Measurements from ENCODE around the gene OR2T8. TPM values are rescaled to one million over a fixed set of nuclear protein-coding genes. Genes with fewer than 3 reads are reported as not detected.
A peak's percentile ranks its signal among the peaks of the same experiment; 100 is the strongest.
"Not testable (repeated sequence)": the region's sequence is repeated elsewhere in the genome, so short reads cannot be mapped to it uniquely, and the experiment has no call there.

Gene OR2T8
- polyA plus RNA-seq, 1 donor from 2014 or later, result not detected

DNA sequence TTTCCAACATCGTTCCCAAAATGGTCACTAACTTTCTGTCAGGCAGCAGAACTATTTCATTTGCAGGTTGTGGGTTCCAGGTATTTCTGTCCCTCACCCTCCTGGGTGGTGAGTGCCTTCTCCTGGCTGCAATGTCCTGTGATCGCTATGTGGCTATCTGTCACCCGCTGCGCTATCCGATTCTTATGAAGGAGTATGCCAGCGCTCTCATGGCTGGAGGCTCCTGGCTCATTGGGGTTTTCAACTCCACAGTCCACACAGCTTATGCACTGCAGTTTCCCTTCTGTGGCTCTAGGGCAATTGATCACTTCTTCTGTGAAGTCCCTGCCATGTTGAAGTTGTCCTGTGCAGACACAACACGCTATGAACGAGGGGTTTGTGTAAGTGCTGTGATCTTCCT, 13.9 kb downstream of the OR2T8 start:
- peaks cover 0 to 2% (median 0%) of the 10 kb centered on the region in 3 donors for H3K9me3 Mint-ChIP-seq
- H3K27me3 Mint-ChIP-seq, result no peaks in the 10 kb centered on the region
- no peak overlapping the region for H3K27ac Mint-ChIP-seq
- no peaks in the 10 kb centered on the region for H3K36me3 Mint-ChIP-seq
- H3K4me1 Mint-ChIP-seq, result no peaks in the 10 kb centered on the region
- H3K4me3 Mint-ChIP-seq, result no peak overlapping the region

DNA sequence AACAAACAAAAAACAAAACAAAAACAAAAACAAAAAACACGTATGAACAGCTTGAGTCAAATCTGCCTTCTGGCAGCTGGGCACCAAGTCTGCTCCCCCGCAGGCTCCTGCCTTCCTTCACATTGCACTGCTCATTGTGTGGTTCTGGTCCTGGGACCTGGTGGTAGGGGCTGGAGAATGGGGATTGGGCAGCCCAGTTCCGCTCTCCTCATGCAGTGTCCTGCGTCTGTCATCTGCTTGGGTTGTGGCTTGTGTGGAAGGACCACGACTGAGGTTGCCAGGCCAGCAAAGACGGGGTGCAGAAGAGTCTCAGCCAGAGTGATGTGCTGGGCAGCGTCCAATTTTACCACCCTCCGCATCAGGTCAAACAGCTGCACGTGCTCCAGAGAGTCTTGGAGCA, 15.7 kb downstream of the OR2T8 start:
- Mint-ChIP-seq H3K36me3 (no peaks in the 10 kb centered on the region), H3K9me3 (peaks cover 0 to 2% (median 0%) of the 10 kb centered on the region in 3 donors), H3K27me3 (no peaks in the 10 kb centered on the region), H3K4me3 (no peak overlapping the region), H3K4me1 (no peaks in the 10 kb centered on the region), H3K27ac (no peak overlapping the region)

DNA sequence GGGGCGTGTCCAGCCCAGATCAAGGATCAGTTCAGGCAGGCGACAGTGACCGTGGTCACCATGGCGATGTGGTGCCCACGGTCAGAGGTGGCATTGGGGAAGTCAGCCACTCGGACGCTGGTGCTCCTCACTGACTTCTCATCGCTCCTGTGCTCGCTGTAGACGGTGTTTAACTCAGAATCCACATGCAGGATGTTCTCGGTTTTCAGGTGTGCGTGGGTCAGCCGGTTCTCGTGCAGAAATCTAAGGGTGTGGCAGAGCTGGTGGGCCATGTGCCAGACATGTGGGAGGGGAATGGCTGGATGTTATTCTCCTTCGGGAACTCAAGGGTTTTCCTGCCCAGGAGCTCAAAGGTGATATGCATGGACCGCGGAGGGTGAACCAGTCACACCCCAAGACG, 16.4 kb downstream of the OR2T8 start:
- Mint-ChIP-seq H3K4me1 (peaks cover 0 to 5% (median 0%) of the 10 kb centered on the region in 3 donors), H3K36me3 (no peaks in the 10 kb centered on the region), H3K27ac (no peak overlapping the region), H3K9me3 (peaks cover 0 to 2% (median 0%) of the 10 kb centered on the region in 3 donors), H3K4me3 (peak overlapping the region in 1 of 4 donors; percentile 77), H3K27me3 (no peaks in the 10 kb centered on the region)

DNA sequence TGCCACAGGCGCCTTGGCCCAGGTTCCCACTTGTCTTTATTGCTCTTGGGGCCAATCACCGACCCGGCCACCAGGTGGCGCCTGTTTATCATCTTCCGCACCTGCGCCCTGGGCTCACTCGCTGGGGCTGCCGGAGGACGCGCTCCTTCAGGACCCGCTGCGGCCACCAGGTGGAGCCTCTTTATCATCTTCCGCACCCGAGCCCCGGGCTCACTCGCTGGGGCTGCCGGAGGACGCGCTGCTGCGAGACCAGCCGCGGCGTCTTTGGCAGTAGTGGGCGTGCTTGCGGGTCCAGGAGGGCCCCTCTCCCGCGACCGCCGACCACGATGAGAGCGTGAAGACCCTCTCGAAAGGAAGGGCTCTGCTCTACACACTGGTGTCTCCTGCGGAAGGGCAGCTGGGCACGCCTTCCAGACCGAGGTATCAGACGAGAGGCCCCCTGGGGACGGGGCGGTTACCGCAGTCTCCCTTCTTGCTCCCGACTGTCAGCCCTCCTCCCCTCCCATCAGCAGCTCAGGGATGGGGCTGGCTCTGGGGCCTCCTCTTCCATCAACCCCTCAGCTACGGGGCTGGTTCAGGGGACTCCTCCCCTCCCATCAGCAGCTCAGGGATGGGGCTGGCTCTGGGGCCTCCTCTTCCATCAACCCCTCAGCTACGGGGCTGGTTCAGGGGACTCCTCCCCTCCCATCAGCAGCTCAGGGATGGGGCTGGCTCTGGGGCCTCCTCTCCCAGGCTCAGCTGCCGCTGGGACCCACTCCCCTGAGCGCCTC, 17.1 kb downstream of the OR2T8 start:
- peak overlapping the region; percentile 76 to 90 (median 78) for H3K4me3 Mint-ChIP-seq
- not testable (repeated sequence) for H3K9me3 Mint-ChIP-seq, H3K4me1 Mint-ChIP-seq, H3K36me3 Mint-ChIP-seq, H3K27me3 Mint-ChIP-seq
- peak overlapping the region in 1 of 3 donors; percentile 83 for H3K27ac Mint-ChIP-seq

- Mint-ChIP-seq H3K9me3 (peaks cover 2 to 4% (median 4%) of the 10 kb centered on the region in 3 donors), H3K4me3 (no peak overlapping the region), H3K27ac (no peak overlapping the region), H3K36me3 (no peaks in the 10 kb centered on the region), H3K27me3 (no peaks in the 10 kb centered on the region), H3K4me1 (peaks cover 0 to 5% (median 0%) of the 10 kb centered on the region in 3 donors)
Measured at GRCh38 chr1:247942624-247943023, 22.6 kb downstream of the OR2T8 start.

- Mint-ChIP-seq H3K36me3 (no peaks in the 10 kb centered on the region), H3K4me3 (no peak within 1 kb of the TSS), H3K4me1 (no peaks in the 10 kb centered on the region)
Measured at GRCh38 chr1:247948558-247948957, 28.5 kb downstream of the OR2T8 start, which contains the start of gene OR2L8. TSS of gene OR2L8 (plus strand) at chr1:247948858. CDS start at chr1:247948858, 0 bp downstream.

DNA sequence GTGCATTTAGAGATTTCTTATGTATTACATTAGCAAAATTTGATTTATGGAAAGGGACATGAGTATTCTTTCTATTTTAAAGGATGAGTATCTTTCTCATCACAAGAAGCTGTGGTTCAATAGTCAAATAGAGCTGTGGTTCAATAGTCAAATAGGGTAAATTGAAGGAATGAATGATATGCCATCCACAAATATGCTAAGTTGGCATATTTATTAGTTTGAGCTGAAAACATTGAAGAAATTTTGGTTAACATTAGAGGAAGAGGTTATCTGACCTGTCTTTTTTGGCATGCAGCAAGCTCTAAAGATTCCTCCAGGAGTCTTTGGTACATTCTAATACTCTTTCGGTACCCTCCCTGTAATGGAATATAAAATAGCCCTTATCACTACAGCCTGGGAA, 33.4 kb downstream of the OR2T8 start:
- no peaks in the 10 kb centered on the region for H3K36me3 Mint-ChIP-seq

More at GRCh38 chr1:247948558-247948957, 28.5 kb downstream of the OR2T8 start, which contains the start of gene OR2L8:
- Mint-ChIP-seq H3K9me3 (peaks cover 3 to 5% (median 4%) of the 10 kb centered on the region in 3 donors), H3K27me3 (peaks cover 3% of the 10 kb centered on the region), H3K27ac (no peak within 1 kb of the TSS)

DNA sequence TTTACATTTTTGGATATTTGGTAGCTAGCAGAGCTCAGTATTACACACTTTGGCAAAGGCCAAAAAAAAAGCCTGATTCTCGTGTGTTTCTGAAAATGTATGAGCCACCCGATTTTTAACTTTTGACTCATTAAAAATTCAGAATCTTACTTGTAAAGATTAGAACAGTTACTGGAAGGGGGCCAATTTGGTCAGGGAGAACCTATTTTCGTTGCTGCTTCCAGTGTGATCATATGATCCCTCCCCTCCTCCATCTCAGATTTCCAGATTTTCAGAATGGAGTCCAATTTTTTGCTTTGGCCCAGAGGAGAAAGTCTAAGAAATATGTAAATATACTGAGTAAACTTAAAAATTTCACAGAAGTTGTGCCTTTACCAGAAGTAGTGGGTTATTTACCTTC, 41.7 kb downstream of the OR2T8 start:
- no peak overlapping the region for H3K27ac Mint-ChIP-seq
- no peak overlapping the region for H3K4me3 Mint-ChIP-seq
- peaks cover 6 to 14% (median 7%) of the 10 kb centered on the region in 3 donors for H3K4me1 Mint-ChIP-seq
- H3K9me3 Mint-ChIP-seq, result peaks cover 4 to 10% (median 6%) of the 10 kb centered on the region in 3 donors
- H3K27me3 Mint-ChIP-seq, result peaks cover 2% of the 10 kb centered on the region
- H3K36me3 Mint-ChIP-seq, result no peaks in the 10 kb centered on the region

More for the DNA sequence above, 33.4 kb downstream of the OR2T8 start:
- Mint-ChIP-seq H3K4me3 (no peak overlapping the region), H3K9me3 (peaks cover 3 to 6% (median 3%) of the 10 kb centered on the region in 3 donors), H3K27ac (no peak overlapping the region), H3K27me3 (peaks cover 3% of the 10 kb centered on the region), H3K4me1 (no peaks in the 10 kb centered on the region)

GRCh38 chr1:247962911-247963588, 43.0 kb downstream of the OR2T8 start:
- H3K27me3 Mint-ChIP-seq, result peaks cover 2% of the 10 kb centered on the region
- H3K9me3 Mint-ChIP-seq, result peaks cover under 1 to 7% (median 4%) of the 10 kb centered on the region in 3 donors

DNA sequence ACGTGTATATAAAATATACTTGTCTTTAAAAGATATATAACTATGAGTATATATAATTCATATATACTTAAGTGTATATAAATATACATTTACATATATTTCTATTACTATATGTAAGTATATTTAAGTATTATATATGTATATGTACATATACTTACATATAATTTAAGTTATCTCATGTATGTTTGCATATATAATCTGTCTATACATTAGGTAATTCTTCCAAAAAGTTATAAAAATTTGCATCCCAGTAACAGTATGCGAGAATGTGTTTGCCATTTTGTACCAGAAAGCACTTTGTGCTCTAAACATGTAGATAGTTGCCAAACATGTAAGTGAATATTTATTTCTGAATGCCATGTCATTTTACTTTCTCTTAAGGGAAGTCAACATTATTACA, 44.9 kb downstream of the OR2T8 start, which contains the start of gene OR2AK2:
Gene OR2AK2 (plus strand): TSS at position 301 of the 400 bp plus-strand sequence. CDS start 144 bp downstream, outside the sequence.
- Mint-ChIP-seq H3K27me3 (peaks cover 2% of the 10 kb centered on the region), H3K36me3 (no peaks in the 10 kb centered on the region), H3K27ac (no peak within 1 kb of the TSS)

More at GRCh38 chr1:247962911-247963588, 43.0 kb downstream of the OR2T8 start:
- no peaks in the 10 kb centered on the region for H3K36me3 Mint-ChIP-seq
- no peak overlapping the region for H3K4me3 Mint-ChIP-seq
- H3K4me1 Mint-ChIP-seq, result peaks cover 11 to 20% (median 12%) of the 10 kb centered on the region in 3 donors
- H3K27ac Mint-ChIP-seq, result no peak overlapping the region

DNA sequence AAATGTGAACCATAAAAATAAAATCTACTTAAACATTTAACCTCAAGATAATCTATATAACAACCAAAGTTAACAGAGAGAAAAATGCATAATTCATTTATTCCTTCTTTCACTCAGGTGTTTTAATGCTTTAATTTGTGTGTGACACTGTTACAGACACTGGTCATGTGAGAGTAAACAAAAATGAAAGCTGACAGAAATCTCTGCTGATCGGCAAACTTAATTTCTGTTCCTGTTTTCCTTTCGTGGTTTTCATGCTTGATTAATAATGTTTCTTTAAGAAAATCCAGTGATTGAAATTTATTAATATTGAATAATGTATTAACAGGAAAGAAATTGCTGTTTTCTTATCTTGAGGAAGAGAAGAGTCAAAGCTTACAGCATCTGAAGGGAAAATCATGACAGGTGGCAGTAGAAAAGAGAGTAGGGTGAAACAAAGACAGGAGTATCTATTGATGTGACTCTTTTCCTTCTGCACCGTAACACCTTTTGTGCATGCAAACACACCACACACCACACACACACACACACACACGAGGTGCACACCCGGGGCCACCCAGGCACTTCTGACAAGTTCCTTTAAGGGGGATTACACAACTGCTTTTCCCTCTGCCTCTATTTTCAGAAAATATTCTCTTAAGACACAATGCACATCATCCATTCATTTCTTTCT, 46.6 kb downstream of the OR2T8 start:
- Mint-ChIP-seq H3K27ac (peak overlapping the region; percentile 7 to 57 (median 53)), H3K36me3 (no peaks in the 10 kb centered on the region), H3K9me3 (peaks cover 2 to 3% (median 3%) of the 10 kb centered on the region in 3 donors), H3K4me1 (peaks cover 11 to 17% (median 11%) of the 10 kb centered on the region in 3 donors), H3K27me3 (no peaks in the 10 kb centered on the region), H3K4me3 (peak overlapping the region; percentile 17 to 81 (median 50))

More for the DNA sequence above, 44.9 kb downstream of the OR2T8 start, which contains the start of gene OR2AK2:
- H3K9me3 Mint-ChIP-seq, result peaks cover 3 to 7% (median 4%) of the 10 kb centered on the region in 3 donors
- H3K4me1 Mint-ChIP-seq, result peaks cover 11 to 20% (median 11%) of the 10 kb centered on the region in 3 donors
- H3K4me3 Mint-ChIP-seq, result no peak within 1 kb of the TSS

Other genes with a start within 250 kb of the OR2T8 start
- not detected for gene OR13G1, start 240.5 kb upstream of the OR2T8 start, polyA plus RNA-seq
- gene OR6F1, start 203.6 kb upstream of the OR2T8 start, polyA plus RNA-seq, result not detected
- gene OR14K1, start 181.6 kb upstream of the OR2T8 start, polyA plus RNA-seq, result not detected
- not detected for gene OR14A2, start 172.1 kb upstream of the OR2T8 start, polyA plus RNA-seq
- not detected for gene OR1C1, start 159.7 kb upstream of the OR2T8 start, polyA plus RNA-seq
- gene OR14A16, start 96.1 kb upstream of the OR2T8 start, polyA plus RNA-seq, result not detected
- not detected for gene OR11L1, start 78.4 kb upstream of the OR2T8 start, polyA plus RNA-seq
- 0.95 TPM for gene TRIM58, start 63.1 kb upstream of the OR2T8 start, polyA plus RNA-seq
- gene OR2W3, start 24.7 kb upstream of the OR2T8 start, polyA plus RNA-seq, result 0.91 TPM
- gene OR2AJ1, start 4.6 kb downstream of the OR2T8 start, polyA plus RNA-seq, result not detected
- not detected for gene OR2L8, start 28.6 kb downstream of the OR2T8 start, polyA plus RNA-seq
- not detected for gene OR2AK2, start 45.0 kb downstream of the OR2T8 start, polyA plus RNA-seq
- not detected for gene OR2L5, start 93.4 kb downstream of the OR2T8 start, polyA plus RNA-seq
- not detected for gene OR2L2, start 109.8 kb downstream of the OR2T8 start, polyA plus RNA-seq
- gene OR2L3, start 126.6 kb downstream of the OR2T8 start, polyA plus RNA-seq, result not detected
- 0.39 TPM for gene OR2L13, start 174.9 kb downstream of the OR2T8 start, polyA plus RNA-seq
- not detected for gene OR2M5, start 224.9 kb downstream of the OR2T8 start, polyA plus RNA-seq